HepG2 (cell line): Measurements from ENCODE around the gene DMAC2L. TPM values are rescaled to one million over a fixed set of nuclear protein-coding genes. Genes with fewer than 3 reads are reported as not detected.

ENCODE experiments used
- CREB1 ChIP-seq, 2 experiments: fragments of 450-650 bp in 1 of 2; IDR thresholded peaks; 2 replicates each; pipeline ENCODE4 v1.6.1; 2016 to 2017; ENCODE audit warnings: control low read depth in 1 of 2, mild to moderate bottlenecking in 1 of 2, missing compliant biosample characterization in 1 of 2, missing genetic modification characterization in 1 of 2
- EHMT2 ChIP-seq: fragments of 200-600 bp; sonication (generic); IDR thresholded peaks from 2 replicates; pipeline ENCODE4 v1.7.0; 2017; ENCODE audit warnings: antibody characterized with exemption, low read depth, low read length, borderline replicate concordance
- GATA4 ChIP-seq: sonication (generic); IDR thresholded peaks from 2 replicates; pipeline ENCODE4 v1.6.1; 2016; ENCODE audit warnings: antibody characterized with exemption, low read depth, borderline replicate concordance
- KLF12 ChIP-seq: sonication (generic); formaldehyde crosslinking; IDR thresholded peaks from 2 replicates; pipeline ENCODE4 v1.4.0; 2020; ENCODE audit warnings: missing genetic modification reagents, borderline replicate concordance
- NFIB ChIP-seq: sonication (generic); formaldehyde crosslinking; IDR thresholded peaks from 2 replicates; pipeline ENCODE4 v1.9.0; 2021; ENCODE audit warnings: missing genetic modification reagents, mild to moderate bottlenecking, borderline replicate concordance
- POLR2G ChIP-seq: fragments of 200-400 bp; formaldehyde crosslinking; IDR thresholded peaks from 2 replicates; pipeline ENCODE4 v1.6.1; 2018; ENCODE audit warnings: mild to moderate bottlenecking, low read depth, low read length, moderate library complexity
- SNAPC2 ChIP-seq: sonication (generic); formaldehyde crosslinking; IDR thresholded peaks from 2 replicates; pipeline ENCODE4 v1.8.1; 2022; ENCODE audit warnings: mild to moderate bottlenecking, missing genetic modification reagents
- TBX3 ChIP-seq: fragments of 450-650 bp; IDR thresholded peaks from 2 replicates; pipeline ENCODE4 v1.6.1; 2017; ENCODE audit warnings: antibody characterized with exemption, mild to moderate bottlenecking, inconsistent platforms, borderline replicate concordance
- ZFAT ChIP-seq: sonication (generic); formaldehyde crosslinking; conservative IDR thresholded peaks from 2 replicates; pipeline ENCODE4 v1.8.1; 2023; ENCODE audit warnings: missing genetic modification reagents, inconsistent platforms
- ZNF205 ChIP-seq: IDR thresholded peaks from 2 replicates; pipeline ENCODE4 v1.6.1; 2018; ENCODE audit warnings: missing biosample characterization, missing genetic modification reagents
- ZNF235 ChIP-seq: sonication (generic); formaldehyde crosslinking; IDR thresholded peaks from 2 replicates; pipeline ENCODE4 v1.8.1; 2023; ENCODE audit warnings: mild to moderate bottlenecking, missing genetic modification reagents, borderline replicate concordance
- ZNF253 ChIP-seq: sonication (generic); formaldehyde crosslinking; IDR thresholded peaks from 2 replicates; pipeline ENCODE4 v1.8.0; 2022; ENCODE audit warnings: mild to moderate bottlenecking, missing genetic modification reagents, borderline replicate concordance
- ZNF367 ChIP-seq: sonication (generic); formaldehyde crosslinking; IDR thresholded peaks from 2 replicates; pipeline ENCODE4 v1.4.0; 2020; ENCODE audit warnings: missing genetic modification reagents, borderline replicate concordance
- ZNF766 ChIP-seq: sonication (generic); formaldehyde crosslinking; IDR thresholded peaks from 2 replicates; pipeline ENCODE4 v1.5.0; 2020; ENCODE audit warnings: missing genetic modification reagents, borderline replicate concordance
- ZSCAN31 ChIP-seq: sonication (generic); formaldehyde crosslinking; IDR thresholded peaks from 2 replicates; pipeline ENCODE4 v1.5.0; 2020; ENCODE audit warnings: low read depth, mild to moderate bottlenecking, missing genetic modification reagents
- polyA plus RNA-seq, 8 experiments: library from polyadenylated mRNA; depleted of rRNA in 3 of 8; stranded (reverse) in 7 of 8; unstranded in 1 of 8; fragments of >200 nt; fragmentation: Illumina TruSeq in 4 of 8; extraction: Trizol in 4 of 8; gene quantifications; 2 replicates each; pipeline versions ENCODE4 v1.2.1 to v1.2.3, GENCODE V29; 2011 to 2016; ENCODE audit warnings: low read depth in 4 of 8, missing spikeins in 1 of 8, mixed read lengths in 1 of 8; ENCODE audit not compliant: insufficient read depth in 1 of 8
- total RNA-seq, 5 experiments: library from RNA; depleted of rRNA; stranded (reverse); fragments of >200 nt; fragmentation: Illumina TruSeq; extraction: Trizol; gene quantifications; 2 replicates each; pipeline ENCODE4 v1.2.3, GENCODE V29; 2016; ENCODE audit warnings: low read depth in 1 of 5
- TF ChIP-seq, protein P1 (sequence below): sonication (generic); formaldehyde crosslinking; IDR thresholded peaks from 2 replicates; pipeline ENCODE4 v1.9.0; 2022; ENCODE audit warnings: low read depth, missing genetic modification reagents
- TF ChIP-seq, protein P2 (sequence below): sonication (generic); formaldehyde crosslinking; IDR thresholded peaks from 2 replicates; pipeline ENCODE4 v1.8.0; 2022; ENCODE audit warnings: missing genetic modification reagents, low read depth, mild to moderate bottlenecking, borderline replicate concordance
- TF ChIP-seq, protein P3 (sequence below): sonication (generic); formaldehyde crosslinking; IDR thresholded peaks from 2 replicates; pipeline ENCODE4 v1.5.0; 2020; ENCODE audit warnings: missing genetic modification reagents
- TF ChIP-seq, protein P4 (sequence below): sonication (generic); formaldehyde crosslinking; IDR thresholded peaks from 2 replicates; pipeline ENCODE4 v1.8.0; 2022; ENCODE audit warnings: missing genetic modification reagents, mild to moderate bottlenecking, borderline replicate concordance
- TF ChIP-seq, protein P5 (sequence below): sonication (generic); formaldehyde crosslinking; IDR thresholded peaks from 2 replicates; pipeline ENCODE4 v1.4.0; 2020; ENCODE audit warnings: missing genetic modification reagents

DMAC2L gene
- total and polyA plus RNA-seq, 2 of the 13 experiments (the other 11 are each of a cell fraction or from before 2014, with no cell fraction given): 19.4 to 23.2 TPM

DNA sequence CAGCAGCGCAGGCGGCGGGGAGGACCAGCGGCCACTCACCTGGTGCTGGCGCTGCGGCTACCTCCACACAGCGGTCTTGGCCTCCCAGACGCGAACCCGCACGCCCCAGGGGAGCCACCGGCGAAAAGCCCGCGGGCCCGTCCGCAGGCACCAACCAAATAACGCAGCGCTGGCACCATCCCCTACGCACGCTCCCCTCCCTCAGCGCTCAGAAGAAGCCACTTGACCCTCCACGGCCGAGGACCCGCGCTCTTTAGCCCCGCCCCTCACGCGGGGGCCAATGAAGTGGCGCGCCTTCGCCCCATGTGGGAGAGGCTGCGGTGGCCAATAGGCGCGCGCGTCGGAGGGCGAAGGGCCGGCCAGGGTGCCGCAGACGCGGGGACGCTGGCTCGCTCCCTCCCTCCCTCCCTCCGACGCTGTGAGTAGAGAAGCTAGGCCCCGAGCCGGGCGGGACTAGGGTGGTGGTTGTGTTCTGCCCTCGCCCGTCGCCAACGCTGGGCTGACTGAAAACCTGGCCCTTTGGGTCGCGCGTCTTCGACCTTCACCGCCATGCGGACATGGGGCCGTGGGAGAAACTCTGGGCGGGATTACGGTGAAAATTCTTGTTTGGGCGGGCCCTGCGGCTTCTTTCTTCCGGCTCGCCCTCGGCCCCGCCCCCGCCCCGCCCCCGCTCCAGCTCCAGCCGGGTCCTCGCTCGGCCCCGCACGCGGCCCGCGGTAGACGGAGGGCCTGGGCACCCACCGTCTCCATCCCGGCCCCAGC lies at the start of gene DMAC2L, which contains the start of gene L2HGDH (continued):
- TF ChIP-seq ZNF766 (CRISPR knock-in tag) (peak; percentile 65; the same call in 1 of the 2 replicates), KLF12 (CRISPR knock-in tag) (no peak; the same call in 1 of the 2 replicates), GATA4 (peak; percentile 65; the same call in 1 of the 2 replicates), ZNF367 (CRISPR knock-in tag) (no peak), ZSCAN31 (peak; percentile 87; the same call in 1 of the 2 replicates), ZNF205 (CRISPR knock-in tag) (0 out of 2 replicates have a peak, but pooled peaks have one; percentile 37), POLR2G (peak; percentile 91), ZFAT (CRISPR knock-in tag) (no peak), TBX3 (no peak), ZNF235 (CRISPR knock-in tag) (0 out of 2 replicates have a peak, but pooled peaks have one; percentile 95), NFIB (CRISPR knock-in tag) (no peak), CREB1 (IDR thresholded peaks at IDR 0.05) (peak; percentile 10; the same call in 1 of the 2 replicates), CREB1 (CRISPR knock-in tag; IDR thresholded peaks at IDR 0.05) (peak; percentile 59; the same call in 1 of the 2 replicates), SNAPC2 (CRISPR knock-in tag) (peak; percentile 56), ZNF253 (CRISPR knock-in tag) (no peak), EHMT2 (no peak)
- TF ChIP-seq, protein P1, sequence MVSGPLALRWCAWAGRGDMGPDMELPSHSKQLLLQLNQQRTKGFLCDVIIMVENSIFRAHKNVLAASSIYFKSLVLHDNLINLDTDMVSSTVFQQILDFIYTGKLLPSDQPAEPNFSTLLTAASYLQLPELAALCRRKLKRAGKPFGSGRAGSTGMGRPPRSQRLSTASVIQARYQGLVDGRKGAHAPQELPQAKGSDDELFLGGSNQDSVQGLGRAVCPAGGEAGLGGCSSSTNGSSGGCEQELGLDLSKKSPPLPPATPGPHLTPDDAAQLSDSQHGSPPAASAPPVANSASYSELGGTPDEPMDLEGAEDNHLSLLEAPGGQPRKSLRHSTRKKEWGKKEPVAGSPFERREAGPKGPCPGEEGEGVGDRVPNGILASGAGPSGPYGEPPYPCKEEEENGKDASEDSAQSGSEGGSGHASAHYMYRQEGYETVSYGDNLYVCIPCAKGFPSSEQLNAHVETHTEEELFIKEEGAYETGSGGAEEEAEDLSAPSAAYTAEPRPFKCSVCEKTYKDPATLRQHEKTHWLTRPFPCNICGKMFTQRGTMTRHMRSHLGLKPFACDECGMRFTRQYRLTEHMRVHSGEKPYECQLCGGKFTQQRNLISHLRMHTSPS (CRISPR knock-in tag): peak; percentile 69
- TF ChIP-seq, protein P2, sequence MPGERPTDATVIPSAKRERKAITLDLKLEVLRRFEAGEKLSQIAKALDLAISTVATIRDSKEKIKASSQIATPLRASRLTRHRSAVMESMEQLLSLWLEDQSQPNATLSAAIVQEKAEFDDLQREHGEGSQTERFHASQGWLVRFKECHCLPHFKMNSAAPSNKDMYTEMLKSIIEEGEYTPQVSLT (CRISPR knock-in tag): peak; percentile 12; the same call in 1 of the 2 replicates
- TF ChIP-seq, protein P3, sequence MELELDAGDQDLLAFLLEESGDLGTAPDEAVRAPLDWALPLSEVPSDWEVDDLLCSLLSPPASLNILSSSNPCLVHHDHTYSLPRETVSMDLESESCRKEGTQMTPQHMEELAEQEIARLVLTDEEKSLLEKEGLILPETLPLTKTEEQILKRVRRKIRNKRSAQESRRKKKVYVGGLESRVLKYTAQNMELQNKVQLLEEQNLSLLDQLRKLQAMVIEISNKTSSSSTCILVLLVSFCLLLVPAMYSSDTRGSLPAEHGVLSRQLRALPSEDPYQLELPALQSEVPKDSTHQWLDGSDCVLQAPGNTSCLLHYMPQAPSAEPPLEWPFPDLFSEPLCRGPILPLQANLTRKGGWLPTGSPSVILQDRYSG (CRISPR knock-in tag): 0 out of 2 replicates have a peak, but pooled peaks have one; percentile 71
- TF ChIP-seq, protein P4, sequence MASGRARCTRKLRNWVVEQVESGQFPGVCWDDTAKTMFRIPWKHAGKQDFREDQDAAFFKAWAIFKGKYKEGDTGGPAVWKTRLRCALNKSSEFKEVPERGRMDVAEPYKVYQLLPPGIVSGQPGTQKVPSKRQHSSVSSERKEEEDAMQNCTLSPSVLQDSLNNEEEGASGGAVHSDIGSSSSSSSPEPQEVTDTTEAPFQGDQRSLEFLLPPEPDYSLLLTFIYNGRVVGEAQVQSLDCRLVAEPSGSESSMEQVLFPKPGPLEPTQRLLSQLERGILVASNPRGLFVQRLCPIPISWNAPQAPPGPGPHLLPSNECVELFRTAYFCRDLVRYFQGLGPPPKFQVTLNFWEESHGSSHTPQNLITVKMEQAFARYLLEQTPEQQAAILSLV: peak; percentile 97
- TF ChIP-seq, protein P5, sequence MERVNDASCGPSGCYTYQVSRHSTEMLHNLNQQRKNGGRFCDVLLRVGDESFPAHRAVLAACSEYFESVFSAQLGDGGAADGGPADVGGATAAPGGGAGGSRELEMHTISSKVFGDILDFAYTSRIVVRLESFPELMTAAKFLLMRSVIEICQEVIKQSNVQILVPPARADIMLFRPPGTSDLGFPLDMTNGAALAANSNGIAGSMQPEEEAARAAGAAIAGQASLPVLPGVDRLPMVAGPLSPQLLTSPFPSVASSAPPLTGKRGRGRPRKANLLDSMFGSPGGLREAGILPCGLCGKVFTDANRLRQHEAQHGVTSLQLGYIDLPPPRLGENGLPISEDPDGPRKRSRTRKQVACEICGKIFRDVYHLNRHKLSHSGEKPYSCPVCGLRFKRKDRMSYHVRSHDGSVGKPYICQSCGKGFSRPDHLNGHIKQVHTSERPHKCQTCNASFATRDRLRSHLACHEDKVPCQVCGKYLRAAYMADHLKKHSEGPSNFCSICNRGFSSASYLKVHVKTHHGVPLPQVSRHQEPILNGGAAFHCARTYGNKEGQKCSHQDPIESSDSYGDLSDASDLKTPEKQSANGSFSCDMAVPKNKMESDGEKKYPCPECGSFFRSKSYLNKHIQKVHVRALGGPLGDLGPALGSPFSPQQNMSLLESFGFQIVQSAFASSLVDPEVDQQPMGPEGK (CRISPR knock-in tag): peak; percentile 67; the same call in 1 of the 2 replicates
